BE2C (cell line): ENCODE results near the gene PLA2G4C.

Experiments used
- DNase-seq: peaks from one replicate; pipeline ENCODE4 v3.0.0-alpha.2; 2020
- H3K27me3 ChIP-seq: fragments of 250-450 bp; sonication (Bioruptor Pico); 2 replicates; pipeline ENCODE4 v1.5.1; 2020; ENCODE audit warnings: mild to moderate bottlenecking
- H3K36me3 ChIP-seq: fragments of 250-450 bp; sonication (Bioruptor Pico); 2 replicates; pipeline ENCODE4 v1.5.1; 2020; ENCODE audit warnings: mild to moderate bottlenecking
- H3K4me1 ChIP-seq: fragments of 250-450 bp; sonication (Bioruptor Pico); 2 replicates; pipeline ENCODE4 v1.5.1; 2020
- H3K4me3 ChIP-seq: 2 replicates; pipeline ENCODE4 v1.5.1; 2011; ENCODE audit warnings: low read depth, low read length
- H3K9me3 ChIP-seq: fragments of 250-450 bp; sonication (Bioruptor Pico); 2 replicates; pipeline ENCODE4 v1.5.1; 2020
- CTCF ChIP-seq: IDR thresholded peaks from 2 replicates; pipeline ENCODE4 v1.5.1; 2012; ENCODE audit warnings: mild to moderate bottlenecking, low read depth, low read length

The PLA2G4C gene

GRCh38 chr19:48059331-48059730, 51.3 kb downstream of the PLA2G4C start:
- Histone ChIP-seq H3K27me3 (no peaks in the 10 kb centered on the region; the same call in none of the 2 replicates), H3K9me3 (no peaks in the 10 kb centered on the region), H3K36me3 (no peaks in the 10 kb centered on the region), H3K4me3 (no peak overlapping the region), H3K4me1 (no peaks in the 10 kb centered on the region)
- DNase-seq = no peak
- no peak for TF ChIP-seq CTCF

- peaks cover 2% of the 10 kb centered on the region; the same call in 1 of the 2 replicates for H3K9me3 ChIP-seq
- TF ChIP-seq CTCF = no peak
- H3K4me3 ChIP-seq = no peak overlapping the region
- DNase-seq = no peak
- no peaks in the 10 kb centered on the region; the same call in 1 of the 2 replicates for H3K4me1 ChIP-seq
- H3K27me3 ChIP-seq = no peaks in the 10 kb centered on the region; the same call in 1 of the 2 replicates
- H3K36me3 ChIP-seq = no peaks in the 10 kb centered on the region
Measured at GRCh38 chr19:48053856-48054255, 56.8 kb downstream of the PLA2G4C start.

GRCh38 chr19:48053076-48053475, 57.5 kb downstream of the PLA2G4C start:
- TF ChIP-seq CTCF = no peak
- Histone ChIP-seq H3K4me1 (no peaks in the 10 kb centered on the region; the same call in 1 of the 2 replicates), H3K27me3 (no peaks in the 10 kb centered on the region; the same call in 1 of the 2 replicates), H3K9me3 (peaks cover 2% of the 10 kb centered on the region; the same call in 1 of the 2 replicates), H3K4me3 (no peak overlapping the region), H3K36me3 (no peaks in the 10 kb centered on the region)
- no peak for DNase-seq

DNA sequence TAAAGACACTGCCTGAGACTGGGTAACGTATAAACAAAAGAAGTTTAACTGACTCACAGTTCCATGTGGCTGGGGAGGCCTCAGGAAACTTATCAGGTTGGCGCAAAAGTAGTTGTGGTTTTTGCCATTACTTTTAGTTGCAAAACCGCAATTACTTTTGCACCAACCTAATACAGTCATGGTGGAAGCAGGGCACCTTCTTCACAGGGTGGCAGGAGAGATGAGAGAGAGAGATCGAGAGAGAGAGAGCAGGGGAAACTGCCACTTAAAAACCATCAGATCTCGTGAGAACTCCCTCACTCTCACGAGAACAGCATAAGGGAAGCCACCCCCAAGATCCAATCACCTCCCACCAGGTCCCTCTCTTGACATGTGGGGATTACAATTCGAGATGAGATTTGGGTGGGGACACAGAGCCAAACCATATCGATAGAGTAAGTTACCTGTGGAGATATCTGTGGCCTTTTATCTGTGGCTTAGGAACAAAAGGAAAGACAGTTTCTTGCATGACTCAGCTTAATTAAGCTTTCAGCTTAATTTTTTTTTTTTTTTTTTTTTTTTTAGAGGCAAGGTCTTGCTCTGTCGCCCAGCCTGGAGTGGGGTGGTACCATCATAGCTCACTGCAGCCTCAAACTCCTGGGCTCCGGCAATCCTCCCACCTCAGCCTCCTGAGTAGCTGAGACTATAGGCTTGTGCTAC, 59.1 kb downstream of the PLA2G4C start:
- Histone ChIP-seq H3K27me3 (no peaks in the 10 kb centered on the region; the same call in 1 of the 2 replicates), H3K4me1 (no peaks in the 10 kb centered on the region; the same call in 1 of the 2 replicates), H3K9me3 (peaks cover 2% of the 10 kb centered on the region; the same call in 1 of the 2 replicates), H3K36me3 (no peaks in the 10 kb centered on the region), H3K4me3 (no peak overlapping the region)
- no peak for DNase-seq
- TF ChIP-seq CTCF = no peak

DNA sequence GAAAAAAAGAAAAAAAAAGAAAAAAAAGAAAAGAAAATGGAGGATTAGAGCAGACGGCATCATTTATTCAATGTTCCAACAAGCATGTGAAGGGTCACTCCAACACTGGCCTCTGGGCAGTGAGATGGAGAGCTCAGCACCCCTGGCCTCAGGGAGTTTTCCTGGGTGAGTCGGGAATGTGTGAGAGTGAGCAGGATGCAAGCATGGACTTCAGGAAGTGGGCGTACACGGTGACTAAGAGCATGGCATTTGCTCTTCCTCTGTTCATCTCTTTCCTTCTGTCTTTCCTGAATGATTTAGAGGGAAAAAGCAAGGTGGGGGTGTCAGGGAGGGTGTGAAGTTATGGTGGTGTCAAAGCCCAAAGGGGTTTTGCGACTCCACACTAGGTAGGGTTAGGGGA, 66.1 kb downstream of the PLA2G4C start:
- TF ChIP-seq CTCF = no peak
- Histone ChIP-seq H3K4me3 (no peak overlapping the region), H3K36me3 (no peaks in the 10 kb centered on the region), H3K9me3 (no peaks in the 10 kb centered on the region), H3K27me3 (peaks cover 4% of the 10 kb centered on the region; the same call in 1 of the 2 replicates), H3K4me1 (no peaks in the 10 kb centered on the region)
- no peak for DNase-seq

- no peak within 1 kb of the TSS for H3K4me3 ChIP-seq
- TF ChIP-seq CTCF = no peak
- H3K4me1 ChIP-seq = no peaks in the 10 kb centered on the region
- no peaks in the 10 kb centered on the region for H3K36me3 ChIP-seq
- no peaks in the 10 kb centered on the region for H3K9me3 ChIP-seq
- peaks cover 4% of the 10 kb centered on the region; the same call in 1 of the 2 replicates for H3K27me3 ChIP-seq
- DNase-seq = no peak
Measured at GRCh38 chr19:48043675-48044258, 66.8 kb downstream of the PLA2G4C start, which contains the start of gene CABP5. Gene CABP5, minus strand, starts transcription at chr19:48044079. Its CDS starts 157 bp downstream, at chr19:48043922.
